NOMO-1 treated with DMSO at 0.1 percent for 48 hours (cell line): Measurements from ENCODE around the gene GDF7.
"Not testable (repeated sequence)": the region's sequence is repeated elsewhere in the genome, so short reads cannot be mapped to it uniquely, and the experiment has no call there.

Source experiments
- DNase-seq: peaks from one replicate; lab custom pipeline; 2025; ENCODE audit not compliant: unreplicated experiment; lab: John Stamatoyannopoulos, UW

Gene GDF7

GRCh38 chr2:20696366-20696765 lies 29.4 kb downstream of the GDF7 start:
- no peak for DNase-seq

DNA sequence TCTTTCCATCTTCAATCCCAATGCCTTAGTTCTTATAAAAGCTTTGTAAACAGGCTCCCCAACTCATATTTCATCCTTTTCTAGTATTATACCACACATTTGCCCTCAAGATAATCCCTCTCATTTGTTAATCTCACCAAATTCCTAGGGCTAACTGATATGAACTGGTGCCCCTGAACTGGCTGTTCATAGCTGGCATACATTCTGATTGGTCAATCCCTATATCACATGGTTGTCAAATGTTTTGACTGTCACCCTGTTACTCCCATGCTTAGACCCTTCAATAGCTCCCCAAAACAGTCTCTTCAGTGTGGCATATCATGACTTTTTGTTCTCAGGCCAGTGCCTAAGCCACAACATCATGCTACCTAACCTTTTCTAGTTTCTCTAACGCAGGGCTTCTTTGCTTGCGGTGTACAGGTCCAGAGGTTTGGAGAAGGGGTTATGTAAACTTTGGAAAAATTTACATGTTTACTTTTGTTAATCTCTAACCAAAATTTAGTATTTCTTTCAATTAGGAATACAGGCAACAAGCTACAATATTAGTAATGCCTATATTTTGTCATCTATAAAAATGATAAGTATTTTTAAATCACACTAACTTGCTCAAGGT lies 30.5 kb downstream of the GDF7 start:
- no peak for DNase-seq

- DNase-seq, result peak; percentile 73
Measured at GRCh38 chr2:20698916-20699613, 32.1 kb downstream of the GDF7 start.

DNA sequence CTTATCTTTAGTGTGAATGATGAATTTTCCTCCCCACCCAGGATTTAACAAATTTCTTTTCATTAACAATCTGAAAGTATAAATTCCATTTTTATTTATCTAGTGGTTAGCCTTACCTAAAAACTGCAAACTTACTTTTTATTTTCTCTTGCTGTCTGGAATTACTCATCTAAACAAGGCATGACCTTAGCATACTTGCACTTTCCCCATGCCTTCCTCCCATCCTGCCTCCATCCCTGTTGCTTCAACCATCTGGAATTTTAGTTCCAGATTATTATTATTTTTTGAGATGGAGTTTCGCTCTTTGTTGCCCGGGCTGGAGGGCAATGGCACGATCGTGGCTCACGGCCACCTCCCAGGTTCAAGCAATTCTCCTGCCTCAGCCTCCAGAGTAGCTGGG lies 35.6 kb downstream of the GDF7 start:
- DNase-seq, result no peak

DNA sequence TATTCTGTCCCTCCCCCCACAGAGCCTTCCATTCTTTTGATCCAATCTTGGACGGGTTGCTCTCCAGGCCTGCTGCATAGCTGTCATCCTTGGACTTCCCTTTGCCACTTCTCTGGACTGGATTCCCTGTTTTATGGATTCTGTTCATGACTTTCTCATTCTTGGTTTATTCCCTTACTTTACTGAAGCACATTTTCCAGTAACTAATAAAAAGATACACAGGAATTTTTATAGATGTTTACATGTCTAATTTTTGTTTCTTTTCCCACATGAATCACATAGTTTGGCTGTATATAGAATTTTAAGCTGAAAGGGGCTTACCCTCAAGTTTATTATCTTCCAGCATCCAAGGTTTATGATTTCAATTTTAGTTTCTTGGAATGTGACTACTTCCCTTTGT lies 37.9 kb downstream of the GDF7 start:
- DNase-seq, result no peak

- no peak for DNase-seq
Measured at GRCh38 chr2:20706217-20706616, 39.3 kb downstream of the GDF7 start.

DNA sequence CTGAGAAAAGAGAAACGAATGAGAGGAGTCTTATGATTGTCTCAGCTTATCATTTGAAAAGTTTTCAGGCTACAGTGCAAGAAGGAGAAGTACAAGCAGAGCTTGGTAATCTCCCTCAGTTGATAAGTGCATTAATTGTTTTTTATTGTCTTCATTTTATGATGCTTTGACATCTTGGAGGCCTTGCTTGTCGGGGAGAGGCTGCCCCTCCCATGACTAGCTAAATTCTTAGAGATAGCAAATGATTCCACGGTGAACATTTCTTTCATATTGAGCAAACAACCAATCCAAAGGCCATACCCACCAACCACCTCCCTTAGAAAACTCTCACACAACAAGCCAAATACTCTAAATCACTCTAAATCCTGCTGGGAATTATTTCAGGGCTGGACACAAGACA lies 39.8 kb downstream of the GDF7 start:
- no peak for DNase-seq

DNA sequence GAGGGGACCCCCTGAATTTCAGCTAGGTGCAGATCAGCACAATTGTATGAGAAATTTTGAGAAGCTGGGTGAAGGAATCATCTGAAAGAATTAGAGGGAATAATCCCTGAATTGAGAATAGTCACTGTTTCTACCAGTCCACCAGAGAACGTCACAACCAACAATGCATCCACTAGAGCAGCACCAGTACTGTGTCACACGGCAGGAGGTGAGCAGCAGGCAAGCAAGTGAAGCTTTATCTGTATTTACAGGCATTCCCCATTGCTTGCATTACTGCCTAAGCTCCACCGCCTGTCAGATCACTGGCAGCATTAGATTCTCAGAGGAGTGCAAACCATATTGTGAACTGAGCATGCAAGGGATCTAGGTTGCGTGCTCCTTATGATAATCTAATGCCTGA lies 40.7 kb downstream of the GDF7 start:
- no peak for DNase-seq

DNA sequence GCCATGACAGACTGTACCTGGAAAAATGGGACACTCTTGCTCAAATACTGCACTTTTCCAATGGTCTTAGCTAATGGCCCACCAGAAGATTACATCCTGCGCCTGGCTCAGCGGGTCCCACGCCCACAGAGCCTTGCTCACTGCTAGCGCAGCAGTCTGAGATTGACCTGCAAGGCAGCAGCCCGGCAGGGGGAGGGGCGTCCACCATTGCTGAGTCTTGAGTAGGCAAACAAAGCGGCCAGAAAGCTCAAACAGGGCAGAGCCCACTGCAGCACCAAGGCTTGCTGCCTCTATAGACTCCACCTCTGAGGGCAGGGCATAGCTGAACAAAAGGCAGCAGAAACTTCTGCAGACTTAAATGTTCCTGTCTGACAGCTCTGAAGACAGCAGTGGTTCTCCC lies 44.7 kb downstream of the GDF7 start:
- not testable (repeated sequence) for DNase-seq

DNA sequence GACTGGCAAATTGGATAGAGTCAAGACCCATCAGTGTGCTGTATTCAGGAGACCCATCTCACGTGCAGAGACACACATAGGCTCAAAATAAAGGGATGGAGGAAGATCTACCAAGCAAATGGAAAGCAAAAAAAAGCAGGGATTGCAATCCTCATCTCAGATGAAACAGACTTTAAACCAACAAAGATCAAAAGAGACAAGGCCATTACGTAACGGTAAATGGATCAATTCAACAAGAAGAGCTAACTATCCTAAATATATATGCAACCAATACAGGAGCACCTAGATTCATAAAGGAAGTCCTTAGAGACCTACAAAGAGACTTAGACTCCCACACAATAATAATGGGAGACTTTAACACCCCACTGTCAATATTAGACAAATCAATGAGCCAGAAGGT lies 46.6 kb downstream of the GDF7 start:
- DNase-seq, result not testable (repeated sequence)

DNA sequence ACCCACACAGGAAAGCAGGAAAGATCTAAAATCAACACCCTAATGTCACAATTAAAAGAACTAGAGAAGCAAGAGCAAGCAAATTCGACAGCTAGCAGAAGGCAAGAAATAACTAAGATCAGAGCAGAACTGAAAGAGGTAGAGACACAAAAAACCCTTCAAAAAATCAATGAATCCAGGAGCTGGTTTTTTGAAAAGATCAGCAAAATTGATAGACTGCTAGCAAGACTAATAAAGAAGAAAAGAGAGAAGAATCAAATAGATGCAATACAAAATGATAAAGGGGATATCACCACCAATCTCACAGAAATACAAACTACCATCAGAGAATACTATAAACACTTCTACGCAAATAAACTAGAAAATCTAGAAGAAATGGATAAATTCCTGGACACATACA lies 47.5 kb downstream of the GDF7 start:
- not testable (repeated sequence) for DNase-seq

DNA sequence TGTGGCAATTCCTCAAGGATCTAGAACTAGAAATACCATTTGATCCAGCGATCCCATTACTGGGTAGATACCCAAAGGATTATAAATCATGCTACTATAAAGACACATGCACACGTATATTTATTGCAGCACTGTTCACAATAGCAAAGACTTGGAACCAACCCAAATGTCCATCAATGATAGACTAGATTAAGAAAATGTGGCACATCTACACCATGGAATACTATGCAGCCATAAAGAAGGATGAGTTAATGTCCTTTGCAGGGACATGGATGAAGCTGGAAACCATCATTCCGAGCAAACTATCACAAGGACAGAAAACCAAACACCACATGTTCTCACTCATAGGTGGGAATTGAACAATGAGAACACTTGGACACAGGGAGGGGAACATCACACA lies 49.2 kb downstream of the GDF7 start:
- not testable (repeated sequence) for DNase-seq

DNA sequence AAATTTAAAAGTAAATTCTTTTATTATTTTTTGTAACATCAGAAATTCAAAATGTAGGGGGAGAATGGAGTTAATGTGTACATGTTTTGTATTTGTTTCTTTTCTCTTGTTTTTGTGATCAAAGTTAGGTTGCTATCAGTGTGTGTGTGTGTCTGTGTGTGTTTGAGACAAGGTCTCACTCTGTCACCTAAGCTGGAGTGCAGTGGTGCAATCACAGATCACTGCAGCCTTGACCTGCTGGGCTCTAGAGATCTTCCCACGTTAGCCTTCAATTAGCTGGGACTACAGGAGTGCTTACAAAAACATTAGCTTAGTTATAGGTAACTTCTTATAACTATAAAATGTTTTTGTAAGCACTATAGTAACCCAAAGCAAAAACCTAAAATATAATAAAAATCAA lies 50.7 kb downstream of the GDF7 start:
- no peak for DNase-seq

GRCh38 chr2:20722592-20723240 lies 55.8 kb downstream of the GDF7 start:
- no peak for DNase-seq

DNA sequence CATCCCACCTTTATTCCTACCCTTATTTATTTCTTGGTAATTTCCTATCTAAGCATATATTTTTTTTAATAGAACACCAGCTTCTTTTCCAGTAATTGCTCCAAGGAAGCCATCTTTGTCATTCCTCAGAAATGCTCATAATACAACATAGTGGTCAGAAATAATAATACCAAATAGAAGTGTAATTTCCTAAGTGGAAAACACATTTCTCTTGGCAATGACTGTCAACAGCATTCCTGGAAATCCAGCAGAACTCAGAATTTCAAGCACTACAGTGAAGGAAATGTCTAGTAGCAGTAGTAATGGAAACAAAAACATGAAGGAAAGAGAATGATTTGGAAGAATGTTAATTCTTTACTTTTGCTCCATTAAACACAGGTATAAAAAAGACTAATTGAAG lies 56.6 kb downstream of the GDF7 start:
- DNase-seq, result no peak

DNA sequence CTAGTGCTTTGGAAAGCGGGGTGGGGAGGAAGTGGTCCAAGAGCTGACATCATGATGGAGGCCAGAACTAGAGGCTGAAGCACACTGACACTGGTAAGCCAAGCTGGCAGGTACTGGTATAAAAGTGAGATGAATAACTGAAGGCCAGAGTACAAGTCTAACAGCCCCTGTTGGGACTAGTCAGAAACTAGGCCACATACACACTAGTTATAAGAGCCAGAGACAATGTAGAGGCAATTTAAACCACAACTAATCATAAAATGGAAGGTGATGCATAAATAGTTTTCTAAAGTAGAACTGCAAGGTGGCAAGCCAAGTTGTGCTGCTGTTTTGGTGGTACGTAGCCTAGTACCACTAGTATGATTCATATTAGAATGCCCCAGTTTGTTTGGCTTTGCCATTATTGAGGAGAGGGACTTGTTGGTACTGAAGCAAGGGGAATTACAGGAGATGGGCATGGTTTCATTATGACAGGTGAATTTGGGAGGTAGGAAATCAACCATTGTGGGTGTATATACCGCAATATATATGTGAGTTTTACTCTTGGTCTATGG lies 57.6 kb downstream of the GDF7 start:
- DNase-seq, result no peak

DNA sequence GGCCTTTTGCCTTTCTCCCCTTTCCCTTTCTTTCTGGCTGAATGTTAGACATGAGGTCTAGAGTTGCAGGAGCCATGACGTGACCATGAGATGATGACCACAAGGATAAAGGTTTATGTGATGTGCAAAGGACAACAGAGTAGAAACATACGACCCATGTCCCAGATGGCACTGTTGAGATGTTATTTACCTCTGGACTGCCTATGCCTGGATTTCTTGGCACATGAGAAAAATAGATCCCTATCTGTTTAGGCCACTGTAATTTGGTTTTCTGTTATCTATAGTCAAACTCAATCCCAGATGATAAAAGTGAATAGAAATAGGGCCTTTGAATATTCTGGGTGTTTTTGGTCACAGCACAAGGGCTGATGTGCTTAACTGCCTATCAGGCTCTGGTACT lies 58.8 kb downstream of the GDF7 start:
- no peak for DNase-seq

DNA sequence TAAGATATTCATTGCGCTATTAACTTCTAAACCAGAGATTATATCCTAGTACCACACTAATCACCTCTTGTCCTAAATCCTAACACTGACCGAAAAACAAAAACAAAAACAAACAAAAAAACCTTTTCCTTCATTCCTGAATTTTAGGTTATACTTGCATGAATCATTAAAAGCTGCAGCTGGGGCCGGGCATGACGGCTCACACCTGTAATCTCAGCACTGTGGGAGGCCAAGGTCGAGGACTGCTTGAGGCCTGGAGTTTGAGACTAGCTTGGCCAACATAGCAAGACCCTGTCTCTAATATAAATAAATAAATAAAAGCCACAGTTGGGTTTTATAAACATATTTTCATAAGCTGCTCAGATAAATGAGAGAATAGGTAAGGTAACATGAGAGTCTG lies 60.0 kb downstream of the GDF7 start:
- no peak for DNase-seq

- DNase-seq, result peak; percentile 28
Measured at GRCh38 chr2:20728114-20728758, 61.3 kb downstream of the GDF7 start.
